Neural cell (in vitro differentiated cells): ENCODE results near the gene KLF13.

Source experiments
- EP300 ChIP-seq: fragments of 450-650 bp; conservative IDR thresholded peaks from 2 replicates; pipeline ENCODE4 v1.6.1; 2014; ENCODE audit warnings: antibody characterized with exemption, mild to moderate bottlenecking, moderate library complexity; ENCODE audit not compliant: poor library complexity, severe bottlenecking
- EZH2 ChIP-seq: fragments of 200-600, 300-800 bp; shearing (Covaris generic), sonication (generic); IDR thresholded peaks from 2 replicates; pipeline ENCODE4 v1.6.1; 2014; ENCODE audit warnings: antibody characterized with exemption, low read length, borderline replicate concordance, mild to moderate bottlenecking; ENCODE audit not compliant: insufficient read depth, poor library complexity, severe bottlenecking
- RAD21 ChIP-seq: fragments of 450-650 bp; conservative IDR thresholded peaks from 2 replicates; pipeline ENCODE4 v1.6.1; 2014; ENCODE audit warnings: antibody characterized with exemption, mild to moderate bottlenecking, moderate library complexity
- REST ChIP-seq: IDR thresholded peaks from 2 replicates; pipeline ENCODE4 v1.6.1; 2012; ENCODE audit warnings: borderline replicate concordance
- TF ChIP-seq, protein P1 (sequence below): fragments of 450-650 bp; IDR thresholded peaks from 2 replicates; pipeline ENCODE4 v1.5.1; 2014; ENCODE audit warnings: antibody characterized with exemption, mild to moderate bottlenecking, moderate library complexity; ENCODE audit not compliant: poor library complexity, severe bottlenecking

DNA sequence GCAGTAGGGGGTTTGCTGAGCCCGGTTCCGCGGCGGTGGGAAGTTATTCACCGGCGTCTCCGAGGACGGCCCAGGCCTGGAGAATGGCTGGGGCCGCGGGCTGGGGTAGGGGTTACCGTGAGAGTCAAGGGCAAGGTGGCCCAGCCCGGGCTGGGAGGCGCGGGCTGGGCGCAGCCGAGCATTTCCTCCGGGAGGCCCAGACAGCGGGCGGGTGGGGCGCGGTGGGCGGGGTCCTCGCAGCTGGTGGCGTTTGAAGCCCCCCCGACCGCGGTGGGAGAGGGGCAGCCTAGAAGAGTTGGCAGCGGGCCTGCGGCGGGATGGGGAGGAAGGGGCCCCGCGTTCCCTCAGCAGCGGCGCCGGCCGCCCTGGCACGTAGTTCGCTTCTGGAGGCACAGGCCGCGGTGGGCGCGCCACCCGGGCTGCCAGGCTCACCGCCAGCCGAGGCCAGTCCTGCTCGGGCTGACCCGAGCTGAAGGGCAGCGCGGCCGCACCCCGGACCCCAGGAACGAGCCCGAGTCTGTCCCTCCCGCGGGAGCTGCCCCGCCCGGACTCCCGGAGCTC is 960 bp upstream of the KLF13 start:
- TF ChIP-seq EZH2 (no peak), RAD21 (no peak), REST (no peak), EP300 (no peak)
- TF ChIP-seq, protein P1, sequence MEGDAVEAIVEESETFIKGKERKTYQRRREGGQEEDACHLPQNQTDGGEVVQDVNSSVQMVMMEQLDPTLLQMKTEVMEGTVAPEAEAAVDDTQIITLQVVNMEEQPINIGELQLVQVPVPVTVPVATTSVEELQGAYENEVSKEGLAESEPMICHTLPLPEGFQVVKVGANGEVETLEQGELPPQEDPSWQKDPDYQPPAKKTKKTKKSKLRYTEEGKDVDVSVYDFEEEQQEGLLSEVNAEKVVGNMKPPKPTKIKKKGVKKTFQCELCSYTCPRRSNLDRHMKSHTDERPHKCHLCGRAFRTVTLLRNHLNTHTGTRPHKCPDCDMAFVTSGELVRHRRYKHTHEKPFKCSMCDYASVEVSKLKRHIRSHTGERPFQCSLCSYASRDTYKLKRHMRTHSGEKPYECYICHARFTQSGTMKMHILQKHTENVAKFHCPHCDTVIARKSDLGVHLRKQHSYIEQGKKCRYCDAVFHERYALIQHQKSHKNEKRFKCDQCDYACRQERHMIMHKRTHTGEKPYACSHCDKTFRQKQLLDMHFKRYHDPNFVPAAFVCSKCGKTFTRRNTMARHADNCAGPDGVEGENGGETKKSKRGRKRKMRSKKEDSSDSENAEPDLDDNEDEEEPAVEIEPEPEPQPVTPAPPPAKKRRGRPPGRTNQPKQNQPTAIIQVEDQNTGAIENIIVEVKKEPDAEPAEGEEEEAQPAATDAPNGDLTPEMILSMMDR = no peak
